Right forelimb (tissue), 1 donor: ENCODE measurements around the gene HM13.
"Not testable (repeated sequence)": the region's sequence is repeated elsewhere in the genome, so short reads cannot be mapped to it uniquely, and the experiment has no call there.

Experiments
- DNase-seq: peaks from one replicate; pipeline ENCODE4 v3.0.0-alpha.2; 2018

Gene HM13

GRCh38 chr20:31612271-31612640, 98.0 kb downstream of the HM13 start:
- not testable (repeated sequence) for DNase-seq

GRCh38 chr20:31615416-31615815, 101.2 kb downstream of the HM13 start:
- DNase-seq = no peak

- DNase-seq = no peak
Measured at GRCh38 chr20:31617432-31618104, 103.3 kb downstream of the HM13 start.
